GM21526 (cell line): ENCODE measurements around the gene TLE5.
"Not testable (repeated sequence)": the region's sequence is repeated elsewhere in the genome, so short reads cannot be mapped to it uniquely, and the experiment has no call there.

Experiments used
- ATAC-seq: cut with Tn5 transposase; IDR thresholded peaks from one replicate; pipeline ENCODE4 v1.9.1; 2021; ENCODE audit warnings: moderate library complexity; ENCODE audit not compliant: unreplicated experiment, low FRiP score

Gene TLE5

DNA sequence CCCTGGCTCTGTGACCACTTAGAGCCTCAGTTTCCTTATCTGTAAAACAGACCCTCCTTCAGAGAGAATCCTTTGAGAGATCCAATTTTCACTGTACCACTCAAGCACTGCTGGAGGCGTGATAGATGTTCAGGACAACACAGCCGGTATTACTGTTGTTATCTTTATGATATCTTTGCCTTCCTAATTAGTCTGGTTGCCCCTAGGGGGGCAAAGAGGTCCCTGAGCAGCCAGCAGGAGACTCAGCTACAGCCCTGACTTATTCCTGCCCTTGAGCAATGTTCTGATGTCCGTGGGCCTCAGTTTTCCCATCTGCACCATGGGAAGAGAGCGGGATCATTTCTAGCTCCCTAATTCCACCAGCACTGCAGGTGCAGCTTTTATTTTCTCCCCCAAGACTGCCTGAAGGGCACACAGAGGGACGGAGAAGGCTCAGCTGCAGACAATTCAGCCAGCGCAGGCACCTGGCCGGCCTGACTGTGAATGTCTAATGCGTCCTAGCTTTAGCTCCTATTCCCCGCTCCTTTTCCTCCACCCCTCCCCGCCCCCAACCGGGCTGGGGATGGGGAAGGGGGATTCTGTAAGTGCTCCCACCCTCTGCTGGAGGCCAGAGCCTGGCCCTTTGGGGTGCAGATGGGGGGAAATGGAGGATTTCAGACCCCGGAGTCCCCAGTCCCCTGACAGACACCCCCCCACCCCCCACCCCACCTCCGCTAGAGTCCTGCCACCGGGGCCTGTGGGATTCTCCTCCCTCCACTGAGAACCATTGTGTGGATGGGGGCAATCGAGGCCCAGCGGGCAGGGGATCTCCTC lies 16.2 kb downstream of the TLE5 start:
- no peak for ATAC-seq

DNA sequence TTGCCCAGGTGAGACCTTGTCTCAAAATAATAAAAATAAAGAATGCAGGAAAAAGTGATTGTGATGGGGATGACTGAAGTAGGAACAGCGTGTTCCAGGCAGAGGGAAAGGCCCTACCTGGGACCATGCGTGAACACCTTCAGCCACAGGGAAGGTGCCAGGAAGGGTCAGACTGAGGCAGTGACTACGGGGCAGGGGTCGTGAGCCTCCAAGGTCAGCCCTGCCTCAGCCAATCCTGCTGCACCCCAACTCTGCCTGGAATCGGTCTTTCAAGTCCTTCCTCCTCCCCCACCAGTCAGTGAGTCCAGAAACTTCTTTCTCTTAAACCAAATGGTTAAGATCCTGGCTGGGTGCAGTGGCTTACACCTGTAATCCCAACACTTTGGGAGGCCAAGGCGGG lies 17.1 kb downstream of the TLE5 start:
- ATAC-seq = no peak

DNA sequence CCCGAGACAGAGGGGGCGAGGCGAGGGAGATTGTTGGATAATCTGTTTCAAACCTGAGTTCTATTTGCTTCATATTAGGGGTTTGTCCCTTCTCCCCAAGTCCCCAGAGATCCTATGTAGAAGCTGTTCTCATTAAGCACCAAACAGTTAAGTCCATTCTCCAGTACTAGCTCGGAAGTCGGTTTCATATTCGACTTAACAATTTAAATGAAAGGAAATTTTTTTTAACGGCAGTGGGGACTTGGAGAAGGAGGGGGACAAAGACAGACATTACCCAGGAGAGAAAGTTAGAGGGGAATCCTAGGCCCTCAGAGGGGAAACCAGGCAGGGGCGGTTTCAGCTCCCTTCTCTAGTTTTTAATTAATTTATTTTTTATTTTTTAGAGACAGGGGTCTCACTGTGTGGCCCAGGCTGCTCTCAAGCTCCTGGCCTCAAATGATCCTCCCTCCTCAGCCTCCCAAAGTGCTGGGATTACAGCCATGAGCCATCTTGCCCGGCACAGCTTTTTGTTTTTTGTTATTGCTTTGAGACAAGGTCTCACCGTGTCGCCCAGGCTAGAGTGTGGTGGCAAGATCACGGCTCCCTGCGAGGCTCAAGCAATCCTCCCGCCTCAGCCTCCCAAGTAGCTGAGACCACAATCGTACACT lies 19.6 kb downstream of the TLE5 start:
- no peak for ATAC-seq

DNA sequence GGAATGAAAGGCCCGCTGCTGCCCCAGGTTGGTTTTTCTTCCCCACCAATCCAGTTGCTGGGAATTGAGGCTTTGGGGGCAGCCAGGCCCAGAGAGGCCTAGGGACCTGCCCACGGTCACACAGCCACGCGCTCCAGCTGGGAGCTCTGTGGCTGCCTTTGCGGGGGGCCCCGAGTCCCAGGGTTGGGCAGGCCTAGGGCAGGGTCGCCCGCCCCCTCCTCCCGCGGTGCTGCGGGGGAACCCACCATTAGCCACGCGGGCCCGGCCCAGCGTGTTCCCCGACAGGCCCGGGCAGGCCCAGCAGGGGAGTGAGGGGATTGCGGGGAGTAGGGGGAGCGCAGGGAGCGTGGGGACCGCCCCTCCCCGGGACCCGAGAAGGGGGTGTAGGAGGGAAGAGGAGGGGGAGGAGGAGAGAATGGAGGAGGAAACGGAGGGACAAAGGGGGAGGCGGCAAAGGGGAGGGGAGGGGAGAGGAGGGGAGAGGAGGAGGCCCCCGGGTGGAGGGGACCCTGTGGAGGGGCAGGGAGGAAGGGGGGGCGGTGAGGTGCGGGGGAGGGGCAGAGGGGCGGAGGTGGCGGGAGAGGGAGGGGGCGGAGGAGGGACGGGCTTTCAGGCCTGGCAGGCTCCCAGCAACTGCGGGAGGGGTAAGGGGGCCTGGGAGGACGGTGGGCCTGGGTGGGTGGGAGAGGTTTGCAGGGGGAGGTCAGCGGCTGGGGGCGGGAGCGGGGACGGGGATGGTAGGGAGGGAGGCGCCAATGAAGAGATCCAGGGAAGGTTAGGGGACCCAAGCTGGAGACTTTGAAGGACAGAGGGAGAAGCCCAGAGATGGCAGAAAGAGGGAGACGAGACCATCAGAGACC lies 20.3 kb downstream of the TLE5 start:
- no peak for ATAC-seq

DNA sequence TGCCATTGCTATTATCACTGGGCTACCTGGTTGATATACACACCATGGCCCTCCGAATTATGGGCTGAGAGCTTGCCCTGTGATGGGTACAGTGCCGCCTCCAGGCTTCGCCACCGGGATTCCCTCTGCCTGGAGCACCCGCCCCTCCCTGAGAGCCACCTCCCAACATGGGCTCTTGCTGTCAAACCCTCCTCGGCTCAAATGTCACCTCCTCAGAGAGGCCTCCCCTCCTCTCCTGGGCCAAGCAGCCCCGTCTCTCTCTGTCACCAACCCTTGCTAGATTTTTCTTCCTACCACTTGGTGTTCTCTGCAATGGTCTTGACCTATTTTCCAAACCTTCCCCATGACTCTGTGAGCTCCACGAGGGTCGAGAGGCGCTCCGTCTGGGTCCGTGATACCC lies 21.0 kb downstream of the TLE5 start:
- ATAC-seq = no peak

DNA sequence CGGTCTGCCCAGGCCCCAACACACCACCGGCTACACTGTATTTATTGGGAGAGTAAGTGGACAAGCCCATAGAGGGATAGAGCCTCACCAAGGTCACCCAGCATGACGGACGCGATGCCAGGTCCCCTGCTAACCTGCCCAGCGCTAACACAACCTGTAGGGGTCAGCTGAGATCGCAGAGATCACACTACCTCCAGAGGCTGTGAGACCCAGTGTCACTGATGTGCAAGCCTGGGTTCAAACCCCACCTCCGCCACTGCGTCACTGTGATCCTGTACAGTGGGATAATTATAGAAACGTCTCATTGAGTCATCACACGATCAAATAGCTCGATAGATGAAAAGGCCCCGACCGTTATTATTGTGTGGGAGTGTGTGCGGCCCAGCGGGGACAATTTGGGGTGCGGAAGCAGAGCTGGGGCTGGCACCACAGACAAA lies 22.6 kb downstream of the TLE5 start:
- ATAC-seq = no peak

DNA sequence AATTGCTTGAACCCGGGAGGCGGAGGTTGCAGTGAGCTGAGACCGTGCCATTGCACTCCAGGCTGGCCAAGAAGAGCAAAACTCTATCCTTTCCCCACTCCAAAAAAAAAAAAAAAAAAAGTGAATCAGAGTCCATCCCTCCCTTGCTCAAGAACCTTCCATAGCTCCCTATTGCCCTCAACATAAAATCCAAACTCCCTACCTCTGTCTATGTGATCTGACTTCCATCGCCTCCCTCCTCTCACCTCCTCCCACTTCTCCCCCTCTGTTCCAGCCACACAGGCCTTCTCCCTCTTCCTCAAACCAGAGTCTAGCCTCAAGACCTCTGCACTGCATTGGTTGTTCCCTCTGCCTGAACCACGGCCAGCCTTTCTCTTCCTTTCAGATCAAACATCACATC lies 23.2 kb downstream of the TLE5 start:
- ATAC-seq = no peak

DNA sequence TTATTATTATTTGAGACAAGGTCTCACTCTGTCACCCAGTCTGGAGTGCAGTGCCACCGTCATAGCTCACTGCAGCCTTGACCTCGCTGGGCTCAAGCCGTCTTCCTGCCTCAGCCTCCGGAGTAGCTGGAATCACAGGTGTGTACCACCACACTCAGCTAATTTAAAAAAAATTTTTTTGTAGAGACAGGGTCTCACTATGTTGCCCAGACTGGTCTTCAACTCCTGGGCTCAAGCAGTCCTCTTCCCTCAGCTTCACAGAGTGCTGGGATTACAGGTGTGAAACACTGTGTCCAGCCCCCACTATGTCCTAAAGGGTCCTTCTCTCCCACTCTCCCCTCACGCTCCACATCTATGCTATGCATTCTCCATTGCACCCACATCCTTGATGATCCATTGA lies 24.1 kb downstream of the TLE5 start:
- ATAC-seq = no peak

DNA sequence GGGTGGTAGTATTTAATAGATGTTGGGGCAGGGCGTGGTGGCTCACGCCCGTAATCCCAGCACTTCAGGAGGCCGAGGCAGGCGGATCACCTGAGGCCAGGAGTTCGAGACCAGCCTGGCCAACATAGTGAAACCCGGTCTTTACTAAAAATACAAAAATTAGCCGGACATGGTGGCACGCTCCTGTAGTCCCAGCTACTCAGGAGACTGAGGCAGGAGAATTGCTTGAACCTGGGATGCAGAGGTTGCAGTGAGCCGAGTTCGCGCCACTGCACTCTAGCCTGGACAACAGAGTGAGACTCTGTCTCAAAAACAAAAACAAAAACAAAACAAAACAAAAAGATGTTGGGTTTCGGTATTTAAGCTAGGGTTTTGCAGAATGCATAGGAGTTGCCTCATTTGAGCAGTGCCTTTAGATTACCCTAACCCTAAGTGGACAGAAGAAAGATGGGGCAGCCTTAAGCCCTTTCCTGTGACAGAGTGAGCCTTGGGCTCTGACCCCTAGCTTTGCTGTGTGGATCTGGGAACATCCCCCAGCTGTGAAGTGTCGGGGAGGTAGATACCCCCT lies 25.2 kb downstream of the TLE5 start:
- ATAC-seq = not testable (repeated sequence)

DNA sequence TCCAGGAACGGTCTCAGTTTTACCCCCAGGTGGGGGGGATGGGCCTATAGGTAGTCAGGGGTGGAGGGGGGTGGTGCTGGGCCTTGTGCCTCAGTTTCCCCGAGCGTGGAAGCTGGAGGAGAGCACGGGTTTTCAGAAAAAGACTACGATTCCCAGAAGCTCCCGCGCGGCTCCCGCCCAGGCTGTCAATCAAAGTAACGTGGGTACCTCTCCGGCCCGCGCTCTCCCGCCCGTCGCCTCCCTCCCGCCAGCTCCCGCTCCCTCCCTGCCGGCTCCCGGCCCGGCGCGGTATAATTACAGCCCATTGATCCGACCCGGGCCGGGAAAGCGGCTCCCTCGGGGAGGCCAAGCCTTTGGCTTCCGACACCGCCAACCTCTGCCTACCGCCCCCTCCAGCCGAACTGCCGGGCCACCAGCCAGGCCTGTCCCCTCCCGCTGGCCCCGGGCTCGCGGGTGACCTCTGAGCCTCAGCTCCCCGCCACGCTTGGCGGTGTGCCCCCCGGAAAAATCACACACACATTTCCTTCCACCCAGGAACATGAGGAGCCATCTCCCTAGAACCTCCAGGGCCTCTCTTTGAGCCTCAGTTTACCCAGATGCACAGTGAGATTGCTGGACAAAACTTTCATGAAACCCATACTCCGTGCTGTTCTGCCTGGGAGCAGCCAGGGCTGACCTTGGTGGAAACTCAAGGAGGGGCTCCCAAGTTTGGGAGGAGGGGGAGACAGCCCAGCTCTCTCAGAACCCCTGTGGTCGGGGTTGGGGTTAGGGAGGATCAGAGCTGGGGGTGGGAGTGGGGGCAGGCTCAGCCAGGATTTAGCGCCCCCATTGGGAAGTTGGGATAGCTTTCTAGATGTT lies 25.9 kb downstream of the TLE5 start:
- ATAC-seq = peak; percentile 28

DNA sequence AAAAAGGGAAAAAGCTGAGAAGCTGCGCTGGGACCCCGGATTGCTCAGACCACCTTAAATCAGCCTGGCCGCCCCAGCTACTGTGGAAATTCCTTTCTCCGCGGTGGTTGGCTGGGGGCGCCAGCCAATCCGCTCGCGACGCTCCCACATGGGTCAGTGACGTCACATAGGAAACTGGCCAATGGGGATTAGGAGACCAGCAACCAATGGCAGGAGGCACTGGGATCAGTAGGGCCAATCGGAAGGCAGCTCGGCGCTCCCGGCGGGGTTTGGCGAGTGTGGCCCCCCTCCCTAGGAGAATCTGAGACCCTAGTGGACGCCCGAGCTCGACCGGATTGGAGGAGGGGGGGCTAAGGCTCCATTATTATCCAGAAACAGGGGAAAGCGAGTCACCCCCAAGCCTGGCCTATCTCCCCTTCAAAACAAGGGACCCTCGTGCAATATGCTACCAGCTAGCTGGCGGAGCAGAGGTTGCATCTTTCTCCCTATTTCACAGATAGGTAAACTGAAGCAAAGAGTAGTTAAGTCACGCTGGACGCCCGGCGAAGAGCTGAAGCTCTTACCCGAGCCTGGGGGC lies 26.7 kb downstream of the TLE5 start:
- ATAC-seq = peak; percentile 77

DNA sequence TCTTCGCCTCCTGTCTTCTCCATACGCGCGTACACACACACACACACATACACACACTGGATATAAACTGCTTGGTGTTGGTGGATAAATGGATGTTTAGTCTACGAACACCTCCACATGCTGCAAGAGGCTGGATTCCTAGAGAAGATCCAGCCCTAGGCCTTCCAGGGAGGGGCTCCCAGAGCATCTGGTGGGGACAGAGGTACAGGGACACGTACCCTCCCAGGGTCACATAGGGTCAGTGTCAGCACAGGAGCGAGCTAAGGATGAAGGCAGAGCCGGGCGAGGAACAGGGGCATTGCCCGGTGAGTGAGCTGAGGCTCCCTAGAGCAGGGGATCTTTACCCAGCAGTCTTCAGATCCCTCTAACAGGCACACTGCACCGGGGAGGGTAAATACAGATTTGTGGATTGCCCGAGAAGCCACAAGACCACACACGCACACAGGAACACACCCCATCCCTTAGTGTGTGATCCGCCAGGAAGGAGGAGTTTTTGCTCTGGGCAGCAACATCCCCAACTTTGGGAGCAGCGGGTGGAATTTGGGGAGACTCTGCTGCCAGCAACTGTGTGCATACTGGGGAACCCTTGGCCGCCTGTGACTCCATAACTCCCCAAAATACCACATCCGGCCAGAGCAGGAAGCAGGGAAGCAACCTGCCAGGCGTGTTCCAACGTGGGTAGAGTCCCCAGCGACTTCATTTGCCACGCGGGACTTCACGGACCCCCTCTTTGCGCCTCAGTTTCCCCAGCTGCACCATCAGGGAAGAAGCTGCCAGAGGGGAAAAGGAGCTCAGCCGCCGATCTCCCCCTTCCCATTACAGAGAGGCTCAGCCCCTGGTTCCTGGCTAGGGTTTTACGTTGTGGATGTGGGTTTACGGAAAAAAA lies 27.4 kb downstream of the TLE5 start:
- ATAC-seq = no peak

DNA sequence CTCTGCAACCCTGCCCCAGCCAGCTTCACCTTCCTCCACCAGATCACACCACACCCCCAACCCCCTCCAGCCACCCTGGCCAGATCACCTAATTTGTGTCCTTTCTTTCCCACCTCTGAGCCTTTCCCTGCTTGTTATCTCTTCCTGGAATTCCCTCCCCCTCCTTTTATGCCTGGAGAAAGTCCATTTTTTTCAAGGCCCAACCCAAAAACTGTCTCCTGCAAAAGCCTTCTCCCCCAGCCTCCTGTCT lies 28.0 kb downstream of the TLE5 start:
- no peak for ATAC-seq

DNA sequence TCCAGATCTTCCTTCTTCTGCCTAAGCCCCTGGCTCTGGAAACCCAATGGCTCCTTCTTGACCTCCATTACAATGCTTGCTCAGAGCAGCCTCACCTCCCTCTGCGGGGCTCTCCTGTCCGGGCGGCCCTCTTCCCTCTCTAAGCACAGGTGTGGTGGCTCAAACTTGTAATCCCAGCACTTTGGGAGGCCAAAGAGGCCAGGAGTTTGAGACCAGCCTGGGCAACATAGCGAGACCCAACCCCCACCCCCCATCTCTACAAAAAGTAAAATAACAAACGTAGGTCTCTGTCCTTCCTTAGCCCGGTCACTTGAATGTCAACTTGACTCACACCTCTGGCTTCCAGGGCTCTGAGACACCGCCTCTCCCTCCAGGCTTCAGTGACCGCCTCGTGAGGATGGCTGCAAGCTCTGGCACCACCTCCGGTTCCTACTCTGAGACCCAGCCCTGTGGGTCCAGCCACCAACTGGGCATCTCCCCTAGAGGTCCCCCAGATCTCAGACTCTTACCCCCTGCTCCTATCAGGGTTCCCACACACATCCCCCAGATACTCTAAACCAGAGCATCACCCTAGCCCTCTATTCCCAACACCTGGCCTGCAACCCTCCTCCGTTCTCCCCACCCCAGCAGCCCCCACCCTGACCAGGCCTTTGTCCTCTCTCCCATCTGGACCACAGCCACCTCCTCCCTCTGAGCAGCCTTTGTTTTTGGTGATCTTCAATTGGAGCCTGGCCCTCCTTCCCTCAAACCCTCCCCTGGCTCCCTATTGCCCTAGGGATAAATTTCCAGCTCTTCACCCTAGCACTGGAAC lies 28.5 kb downstream of the TLE5 start:
- no peak for ATAC-seq

DNA sequence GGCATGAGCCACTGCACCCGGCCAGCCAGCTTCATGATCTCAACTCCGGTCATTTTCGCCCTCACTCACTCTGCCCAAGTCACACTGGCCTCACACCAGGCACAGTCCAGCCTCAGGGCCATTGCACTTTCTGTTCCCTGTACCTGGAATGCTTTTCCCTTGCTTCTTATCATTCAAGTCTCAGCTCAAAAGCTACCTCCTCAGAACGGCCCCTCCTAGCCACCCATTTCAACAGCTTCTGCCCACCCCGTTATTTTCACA lies 30.8 kb downstream of the TLE5 start:
- no peak for ATAC-seq

DNA sequence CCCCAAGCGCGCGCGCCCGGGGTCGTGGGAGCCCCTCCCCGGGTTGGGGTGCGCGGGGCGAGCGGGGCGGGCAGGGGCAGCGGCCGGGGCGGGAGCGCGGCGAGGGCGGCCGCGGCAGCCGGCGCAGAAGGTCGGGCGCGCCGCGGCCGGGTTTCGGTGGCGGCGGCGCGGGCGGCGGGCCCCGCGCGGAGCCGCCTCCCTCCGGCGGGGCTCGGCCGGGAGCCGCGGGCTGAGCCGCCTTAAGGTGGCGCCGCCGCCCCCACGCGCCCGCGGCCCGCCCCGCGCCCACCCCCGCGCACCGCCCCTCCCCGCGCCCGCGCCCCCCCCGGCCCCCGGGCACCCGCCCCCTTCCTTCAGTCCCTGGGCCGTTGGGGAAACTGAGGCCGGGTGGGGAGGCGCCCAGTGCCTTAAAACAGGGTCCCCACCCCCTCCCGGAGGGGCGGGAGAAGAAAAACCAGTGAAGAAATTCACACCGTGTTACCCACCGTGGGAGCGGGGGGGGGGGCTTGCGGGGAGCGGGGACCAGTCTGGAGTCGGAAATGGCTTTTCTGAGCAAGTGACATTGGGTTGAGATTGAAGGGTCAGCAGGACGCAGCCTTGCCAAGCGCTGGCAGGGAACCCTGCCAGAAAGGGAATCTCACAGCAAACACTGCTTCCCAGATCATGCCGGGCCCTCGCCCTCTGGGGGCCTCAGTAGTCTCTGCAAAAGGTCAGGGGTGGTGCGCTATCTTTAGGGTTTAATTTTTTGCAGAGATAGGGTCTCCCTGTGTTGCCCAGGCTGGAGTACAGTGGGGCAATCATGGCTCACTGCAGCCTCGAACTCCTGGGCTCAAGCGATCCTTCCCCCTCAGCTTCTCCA lies 33.0 kb downstream of the TLE5 start, which contains the start of gene TLE2:
Gene TLE2, minus strand, starts transcription at position 216 of the 859 bp plus-strand sequence. CDS start 376 bp downstream, outside the sequence.
- ATAC-seq = no peak

DNA sequence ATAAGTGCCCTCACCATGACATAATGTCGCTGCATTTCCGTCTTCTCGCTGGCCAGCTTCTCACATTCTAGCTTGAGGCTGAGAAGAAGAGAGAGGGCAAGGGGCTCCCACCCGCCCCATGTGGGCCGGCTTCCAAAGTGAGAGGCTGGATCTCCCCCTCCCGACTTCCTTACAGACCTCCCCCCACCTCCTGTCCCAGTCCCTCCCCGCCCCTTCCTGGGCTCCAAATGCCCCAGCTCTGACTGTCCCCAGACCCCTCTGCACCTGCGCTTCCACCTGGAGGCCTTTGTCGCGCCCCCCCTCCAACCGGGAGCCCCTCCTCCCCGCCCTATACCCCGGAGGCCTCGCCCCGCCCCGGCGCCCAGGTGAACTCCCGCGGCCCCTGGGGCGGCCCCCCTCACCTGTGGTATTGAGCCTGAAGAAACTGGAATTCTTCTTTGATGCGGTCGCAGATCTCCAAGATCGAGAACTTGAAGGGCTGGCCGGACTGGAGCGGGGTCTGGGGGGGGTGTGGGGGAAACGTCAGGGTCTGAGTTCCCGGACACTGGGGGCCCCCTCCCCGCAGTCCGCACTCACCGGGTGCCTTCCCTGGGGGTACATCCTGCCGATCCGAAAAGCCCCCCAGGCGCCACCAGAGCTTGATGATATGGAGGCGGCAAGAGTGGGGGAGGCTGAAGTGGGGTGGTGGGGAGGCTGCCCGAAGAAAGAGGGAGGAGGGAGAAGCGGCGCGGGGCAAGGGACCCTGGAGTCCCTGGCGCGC lies 33.8 kb downstream of the TLE5 start:
- no peak for ATAC-seq
